WI38 (cell line): ENCODE data around the gene LIPJ.

ENCODE experiments used
- H3K4me3 ChIP-seq: 2 replicates; pipeline ENCODE4 v1.5.1; 2011; ENCODE audit warnings: low read depth, mild to moderate bottlenecking, control low read depth, low read length
- TF ChIP-seq, protein P1 (sequence below): IDR thresholded peaks from 2 replicates; pipeline ENCODE4 v1.5.1; 2012; ENCODE audit warnings: low read depth, mild to moderate bottlenecking, control low read depth, low read length

The LIPJ gene

GRCh38 chr10:88562152-88562551 is 24.4 kb upstream of the LIPJ start:
- H3K4me3 ChIP-seq, result no peak overlapping the region
- TF ChIP-seq, protein P1, sequence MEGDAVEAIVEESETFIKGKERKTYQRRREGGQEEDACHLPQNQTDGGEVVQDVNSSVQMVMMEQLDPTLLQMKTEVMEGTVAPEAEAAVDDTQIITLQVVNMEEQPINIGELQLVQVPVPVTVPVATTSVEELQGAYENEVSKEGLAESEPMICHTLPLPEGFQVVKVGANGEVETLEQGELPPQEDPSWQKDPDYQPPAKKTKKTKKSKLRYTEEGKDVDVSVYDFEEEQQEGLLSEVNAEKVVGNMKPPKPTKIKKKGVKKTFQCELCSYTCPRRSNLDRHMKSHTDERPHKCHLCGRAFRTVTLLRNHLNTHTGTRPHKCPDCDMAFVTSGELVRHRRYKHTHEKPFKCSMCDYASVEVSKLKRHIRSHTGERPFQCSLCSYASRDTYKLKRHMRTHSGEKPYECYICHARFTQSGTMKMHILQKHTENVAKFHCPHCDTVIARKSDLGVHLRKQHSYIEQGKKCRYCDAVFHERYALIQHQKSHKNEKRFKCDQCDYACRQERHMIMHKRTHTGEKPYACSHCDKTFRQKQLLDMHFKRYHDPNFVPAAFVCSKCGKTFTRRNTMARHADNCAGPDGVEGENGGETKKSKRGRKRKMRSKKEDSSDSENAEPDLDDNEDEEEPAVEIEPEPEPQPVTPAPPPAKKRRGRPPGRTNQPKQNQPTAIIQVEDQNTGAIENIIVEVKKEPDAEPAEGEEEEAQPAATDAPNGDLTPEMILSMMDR, result no peak

DNA sequence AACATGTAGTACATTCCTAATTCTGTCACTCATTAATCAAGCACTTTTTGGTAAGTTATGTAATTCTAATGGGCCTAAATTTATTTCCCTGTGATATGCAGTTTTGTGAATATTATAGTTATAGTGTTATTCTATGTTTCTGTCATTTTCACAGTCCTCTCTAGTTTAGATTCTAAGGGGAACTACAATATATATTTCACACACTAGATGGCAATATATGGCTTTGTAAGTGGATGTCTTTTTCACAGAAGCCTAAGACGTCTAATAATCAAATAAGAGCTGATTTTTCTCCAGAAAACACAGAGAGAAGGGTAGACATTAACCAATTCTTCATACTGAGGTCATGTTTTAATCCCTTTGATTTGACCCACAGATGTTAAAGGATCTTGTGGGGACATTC is 21.5 kb upstream of the LIPJ start:
- TF ChIP-seq, protein P1, result no peak
- no peak overlapping the region for H3K4me3 ChIP-seq

GRCh38 chr10:88582411-88582805 is 4.2 kb upstream of the LIPJ start:
- H3K4me3 ChIP-seq, result no peak overlapping the region; the same call in 1 of the 2 replicates

DNA sequence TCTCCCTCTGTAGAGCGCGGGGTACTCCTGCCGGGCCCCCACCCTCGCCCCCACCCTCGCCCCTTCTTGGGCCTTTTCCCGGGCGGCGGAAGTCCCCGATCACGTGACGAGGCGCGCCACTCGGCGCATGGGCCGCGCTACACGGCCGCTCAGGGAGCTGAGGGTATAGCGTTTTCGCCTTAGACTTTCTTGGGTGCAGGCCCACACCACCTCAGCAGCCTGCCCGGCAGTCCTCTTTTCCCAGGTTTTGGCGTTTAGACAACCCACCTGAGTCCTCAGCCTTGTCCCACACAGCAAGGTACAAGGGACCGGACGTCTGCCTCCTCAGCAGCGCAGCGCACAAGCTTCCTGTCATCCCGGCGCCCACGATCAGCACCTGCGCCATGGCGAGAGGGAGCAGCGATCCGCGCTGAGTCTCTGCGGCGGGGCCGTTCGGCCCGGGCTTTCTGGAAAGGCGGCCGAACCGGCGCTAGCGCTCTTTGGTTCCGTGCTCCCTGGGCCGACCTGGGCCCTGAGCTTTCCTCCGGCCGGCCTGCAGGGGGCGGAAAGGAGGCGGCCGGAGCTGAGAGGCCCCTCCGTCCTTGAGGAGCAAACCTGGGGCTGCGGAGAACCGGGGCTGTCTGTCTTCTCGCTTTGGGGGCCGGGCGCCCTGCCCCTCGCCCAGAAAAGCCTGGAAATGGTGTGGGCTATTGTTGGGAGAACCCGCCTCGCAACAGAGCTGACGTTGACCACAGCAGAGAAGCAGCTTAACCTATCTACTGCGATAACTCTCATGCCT is 3.6 kb upstream of the LIPJ start, which contains the start of gene RNLS:
RNLS (minus strand) TSS at position 513 of the 778 bp plus-strand sequence.
- TF ChIP-seq, protein P1, result peak; percentile 77
- peak within 1 kb of the TSS; percentile 56 for H3K4me3 ChIP-seq

More at GRCh38 chr10:88582411-88582805, 4.2 kb upstream of the LIPJ start:
- TF ChIP-seq, protein P1, result no peak

DNA sequence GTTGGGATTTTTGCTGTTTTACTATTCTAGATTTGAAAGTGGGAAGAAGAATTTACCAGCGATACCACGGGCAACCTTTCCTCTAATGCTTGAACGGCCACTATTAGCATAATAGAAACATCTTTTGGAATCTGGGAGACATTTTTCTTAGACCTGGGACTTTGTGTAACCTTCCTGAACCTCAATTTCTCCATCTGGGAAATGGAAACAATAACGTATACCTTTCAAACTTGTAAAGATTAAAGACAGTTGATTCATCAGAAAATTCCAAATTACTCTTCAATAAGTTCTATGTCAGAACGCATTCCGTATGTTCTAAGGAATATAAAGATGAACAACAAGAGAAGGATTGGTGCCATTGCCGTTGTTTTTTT is 3.0 kb upstream of the LIPJ start:
- peak overlapping the region; percentile 56 for H3K4me3 ChIP-seq
- TF ChIP-seq, protein P1, result no peak

DNA sequence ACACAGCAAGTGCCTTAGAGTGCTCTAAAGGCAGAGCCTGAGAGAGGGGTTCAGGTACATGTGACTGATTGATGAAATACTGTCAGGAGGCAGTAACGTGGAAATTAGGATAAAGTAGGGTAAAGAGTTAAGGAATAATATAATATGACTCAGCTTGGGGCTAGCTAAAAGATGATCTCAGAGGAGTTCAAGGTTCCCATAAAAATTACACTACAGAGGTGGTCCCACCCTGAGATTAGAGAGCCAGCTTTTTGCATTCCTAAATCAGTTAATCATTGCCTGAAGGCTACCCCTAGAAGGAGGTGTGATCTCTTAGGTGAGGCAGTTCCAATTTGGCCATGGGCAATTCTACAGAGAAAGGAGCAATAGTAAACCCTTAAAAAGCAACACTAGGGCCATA is 5.8 kb downstream of the LIPJ start:
- TF ChIP-seq, protein P1, result no peak

GRCh38 chr10:88592906-88593305 is 6.3 kb downstream of the LIPJ start:
- no peak overlapping the region for H3K4me3 ChIP-seq
- TF ChIP-seq, protein P1, result no peak

More for the DNA sequence above, 5.8 kb downstream of the LIPJ start:
- H3K4me3 ChIP-seq, result no peak overlapping the region
